Activated T-cell treated with anti-CD3 and anti-CD28 coated beads, Interleukin-2, amount 50 U/mL, for 4 hours (primary cell): ENCODE measurements around the gene UBAP1. TPM values are rescaled to one million over a fixed set of nuclear protein-coding genes. Genes with fewer than 3 reads are reported as not detected.
"Not testable (repeated sequence)": the region's sequence is repeated elsewhere in the genome, so short reads cannot be mapped to it uniquely, and the experiment has no call there.

Source experiments
- ATAC-seq, 2 donors: fragments of 200-7000 bp; cut with Tn5 transposase; one replicate each; pipeline ENCODE4 v1.10.0; 2021
- DNase-seq: peaks from one replicate; pipeline ENCODE4 v3.0.0-alpha.2; 2020
- H3K27me3 Mint-ChIP-seq: one replicate; pipeline ENCODE4 v1.8.0; 2021; ENCODE audit warnings: low read depth, mixed read lengths
- H3K36me3 Mint-ChIP-seq: one replicate; pipeline ENCODE4 v1.8.0; 2022; ENCODE audit warnings: mixed read lengths; ENCODE audit not compliant: insufficient read depth
- H3K4me1 Mint-ChIP-seq: one replicate; pipeline ENCODE4 v1.8.0; 2021; ENCODE audit warnings: low read depth, mixed read lengths
- H3K4me3 Mint-ChIP-seq: one replicate; pipeline ENCODE4 v1.8.0; 2021; ENCODE audit warnings: mild to moderate bottlenecking, moderate library complexity, mixed read lengths
- H3K9me3 Mint-ChIP-seq: one replicate; pipeline ENCODE4 v1.8.0; 2021; ENCODE audit warnings: mixed read lengths
- total RNA-seq, 3 donors: library from RNA; stranded (reverse); gene quantifications; one replicate each; pipeline ENCODE4 v1.2.1, GENCODE V29; 2021

The UBAP1 gene
- total RNA-seq, 3 donors from 2014 or later = 31.7 to 35.9 (median 34.6) TPM

DNA sequence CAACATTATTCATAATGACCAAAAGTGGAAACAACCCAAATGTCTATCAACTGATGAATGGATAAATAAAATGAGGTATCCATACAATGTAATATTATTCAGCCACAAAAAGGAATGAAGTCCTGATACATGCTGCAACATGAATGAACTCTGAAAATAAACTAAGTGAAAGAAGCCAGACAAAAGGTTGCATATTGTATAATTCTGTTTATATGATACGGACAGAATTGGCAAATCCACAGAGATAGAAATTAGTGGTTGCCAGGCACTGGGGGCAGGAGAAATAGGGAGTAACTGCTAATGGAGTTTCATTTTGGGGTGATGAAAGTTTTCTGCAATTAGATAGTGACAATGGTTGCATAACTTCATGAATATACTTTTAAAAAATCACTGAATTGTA, 103.3 kb downstream of the UBAP1 start:
- H3K9me3 Mint-ChIP-seq = no peaks in the 10 kb centered on the region
- ATAC-seq (no peak), DNase-seq (no peak)
- H3K27me3 Mint-ChIP-seq = no peaks in the 10 kb centered on the region
- peaks cover 5% of the 10 kb centered on the region for H3K4me1 Mint-ChIP-seq
- H3K4me3 Mint-ChIP-seq = no peak overlapping the region
- no peaks in the 10 kb centered on the region for H3K36me3 Mint-ChIP-seq

GRCh38 chr9:34289159-34289558, 110.3 kb downstream of the UBAP1 start:
- Mint-ChIP-seq H3K36me3 (no peaks in the 10 kb centered on the region), H3K27me3 (no peaks in the 10 kb centered on the region), H3K4me3 (no peak overlapping the region), H3K9me3 (no peaks in the 10 kb centered on the region), H3K4me1 (no peaks in the 10 kb centered on the region)
- DNase-seq = no peak
- ATAC-seq = no peak

GRCh38 chr9:34291023-34291422, 112.2 kb downstream of the UBAP1 start:
- Mint-ChIP-seq H3K4me1 (no peaks in the 10 kb centered on the region), H3K4me3 (no peak overlapping the region), H3K27me3 (no peaks in the 10 kb centered on the region), H3K9me3 (no peaks in the 10 kb centered on the region), H3K36me3 (no peaks in the 10 kb centered on the region)
- no peak for DNase-seq
- ATAC-seq = no peak

DNA sequence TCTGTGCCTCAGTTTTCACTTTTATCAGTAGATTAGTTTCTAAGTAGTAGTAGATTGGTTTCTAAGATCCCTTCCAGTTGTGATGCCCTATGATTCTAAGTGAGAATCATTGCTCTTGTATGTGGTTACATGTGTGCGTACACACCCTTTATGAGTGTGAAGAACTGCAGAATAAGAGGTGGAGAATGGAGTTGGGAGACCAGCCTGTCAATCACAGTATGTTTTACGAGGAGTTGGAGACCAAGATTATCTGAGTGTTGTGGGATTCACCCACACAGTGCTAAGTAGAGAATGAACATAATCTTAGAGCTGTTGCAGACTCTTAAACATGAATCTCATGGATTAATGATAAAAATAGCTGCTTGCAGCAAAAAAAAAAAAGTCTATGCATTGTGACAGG, 112.6 kb downstream of the UBAP1 start:
- no peak for ATAC-seq
- H3K4me3 Mint-ChIP-seq = no peak overlapping the region
- no peak for DNase-seq
- H3K9me3 Mint-ChIP-seq = no peaks in the 10 kb centered on the region
- no peaks in the 10 kb centered on the region for H3K4me1 Mint-ChIP-seq
- H3K27me3 Mint-ChIP-seq = no peaks in the 10 kb centered on the region
- H3K36me3 Mint-ChIP-seq = no peaks in the 10 kb centered on the region

GRCh38 chr9:34292552-34292951, 113.7 kb downstream of the UBAP1 start:
- no peaks in the 10 kb centered on the region for H3K27me3 Mint-ChIP-seq
- no peak for DNase-seq
- no peak for ATAC-seq
- no peak overlapping the region for H3K4me3 Mint-ChIP-seq
- no peaks in the 10 kb centered on the region for H3K4me1 Mint-ChIP-seq
- H3K9me3 Mint-ChIP-seq = no peaks in the 10 kb centered on the region
- no peaks in the 10 kb centered on the region for H3K36me3 Mint-ChIP-seq

- not testable (repeated sequence) for H3K36me3 Mint-ChIP-seq, ATAC-seq, H3K4me1 Mint-ChIP-seq, DNase-seq, H3K27me3 Mint-ChIP-seq, H3K4me3 Mint-ChIP-seq, H3K9me3 Mint-ChIP-seq
Observed at GRCh38 chr9:34301064-34301463, 122.2 kb downstream of the UBAP1 start.

Other genes starting within 250 kb of the UBAP1 start
- 10 to 100 TPM; 47.9 to 59.4 (median 52.3) TPM for gene UBAP2, start 130.2 kb upstream of the UBAP1 start, total RNA-seq
- gene DCAF12, start 52.3 kb upstream of the UBAP1 start, total RNA-seq = 10 to 100 TPM; 38.7 to 44.7 (median 41.4) TPM
- gene KIF24, start 150.2 kb downstream of the UBAP1 start, total RNA-seq = 1 to 10 TPM; 2.2 to 2.6 (median 2.5) TPM
- 10 to 100 TPM; 23.5 to 27.9 (median 25.9) TPM for gene NUDT2, start 150.5 kb downstream of the UBAP1 start, total RNA-seq
- 1 to 10 TPM in 1 of 3 donors, under 1 TPM in 2; 0.60 to 1.8 (median 0.87) TPM for gene MYORG, start 197.9 kb downstream of the UBAP1 start, total RNA-seq